GM10266 (cell line): ENCODE measurements around the gene CRADD.
"Not testable (repeated sequence)": the region's sequence is repeated elsewhere in the genome, so short reads cannot be mapped to it uniquely, and the experiment has no call there.

ENCODE experiments used
- DNase-seq: peaks from one replicate; pipeline ENCODE4 v3.0.0; 2012; ENCODE audit errors: extremely low spot score
- TF ChIP-seq, protein P1 (sequence below): IDR thresholded peaks from 2 replicates; pipeline ENCODE4 v1.5.1; 2012; ENCODE audit warnings: mild to moderate bottlenecking, low read depth; ENCODE audit not compliant: control insufficient read depth, insufficient read depth; ENCODE audit errors: missing control alignments

CRADD gene

DNA sequence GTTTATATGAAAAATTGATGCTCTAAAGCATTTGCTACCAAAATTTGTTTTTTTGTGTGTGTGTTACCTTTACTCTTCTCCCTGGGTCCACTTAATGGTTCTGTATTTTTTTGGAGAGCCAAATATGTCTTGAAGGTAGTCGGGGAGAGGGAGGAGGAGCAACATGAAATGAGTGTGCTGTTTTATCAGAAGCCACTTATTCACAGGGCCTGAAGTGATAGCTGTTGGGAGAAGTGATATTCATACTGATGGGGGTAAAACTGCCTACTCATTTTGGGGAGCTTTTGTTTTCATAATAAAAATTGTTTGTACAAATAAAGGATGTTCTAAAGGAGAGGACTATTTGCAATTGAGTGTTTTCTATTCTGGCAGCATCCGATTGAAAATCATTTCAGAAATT is 29.2 kb downstream of the CRADD start:
- DNase-seq = no peak
- TF ChIP-seq, protein P1, sequence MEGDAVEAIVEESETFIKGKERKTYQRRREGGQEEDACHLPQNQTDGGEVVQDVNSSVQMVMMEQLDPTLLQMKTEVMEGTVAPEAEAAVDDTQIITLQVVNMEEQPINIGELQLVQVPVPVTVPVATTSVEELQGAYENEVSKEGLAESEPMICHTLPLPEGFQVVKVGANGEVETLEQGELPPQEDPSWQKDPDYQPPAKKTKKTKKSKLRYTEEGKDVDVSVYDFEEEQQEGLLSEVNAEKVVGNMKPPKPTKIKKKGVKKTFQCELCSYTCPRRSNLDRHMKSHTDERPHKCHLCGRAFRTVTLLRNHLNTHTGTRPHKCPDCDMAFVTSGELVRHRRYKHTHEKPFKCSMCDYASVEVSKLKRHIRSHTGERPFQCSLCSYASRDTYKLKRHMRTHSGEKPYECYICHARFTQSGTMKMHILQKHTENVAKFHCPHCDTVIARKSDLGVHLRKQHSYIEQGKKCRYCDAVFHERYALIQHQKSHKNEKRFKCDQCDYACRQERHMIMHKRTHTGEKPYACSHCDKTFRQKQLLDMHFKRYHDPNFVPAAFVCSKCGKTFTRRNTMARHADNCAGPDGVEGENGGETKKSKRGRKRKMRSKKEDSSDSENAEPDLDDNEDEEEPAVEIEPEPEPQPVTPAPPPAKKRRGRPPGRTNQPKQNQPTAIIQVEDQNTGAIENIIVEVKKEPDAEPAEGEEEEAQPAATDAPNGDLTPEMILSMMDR = no peak

DNA sequence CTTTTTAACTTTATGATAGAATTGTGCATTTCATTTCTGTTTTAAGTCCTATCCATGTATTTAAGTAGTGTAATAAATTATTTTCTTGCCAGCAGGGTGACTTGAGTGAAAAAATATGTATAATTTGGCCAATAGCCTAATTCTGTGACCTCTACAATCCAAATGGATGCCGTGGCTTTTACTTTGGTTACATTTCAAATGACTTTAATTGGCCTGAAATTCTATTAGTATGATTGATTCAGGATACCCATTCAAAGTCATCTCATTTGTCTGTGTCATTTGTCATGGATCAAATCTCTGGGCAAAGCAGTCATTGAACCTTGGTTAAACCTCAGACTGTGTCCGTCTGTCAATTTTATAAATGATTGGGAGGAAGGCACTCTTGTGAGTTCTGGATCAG is 29.6 kb downstream of the CRADD start:
- no peak for DNase-seq
- TF ChIP-seq, protein P1 = no peak

DNA sequence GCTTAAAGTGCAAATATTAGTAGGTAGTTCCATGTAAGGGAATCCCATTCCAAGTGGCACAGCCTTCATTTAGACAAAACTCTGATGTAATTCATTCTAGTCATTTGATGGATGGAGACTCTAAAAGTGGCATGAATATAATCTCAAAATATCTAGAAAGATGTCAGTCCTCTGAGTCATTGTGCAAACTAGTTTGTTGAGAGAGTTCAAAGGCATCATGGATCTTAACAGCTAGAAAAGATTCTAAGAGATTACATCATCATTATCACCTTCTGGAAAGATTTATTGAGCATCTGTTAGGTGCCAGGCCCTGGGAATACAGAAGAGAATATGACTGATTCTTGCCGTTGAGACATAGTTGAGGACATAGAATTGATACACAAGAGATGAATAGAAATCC is 30.7 kb downstream of the CRADD start:
- TF ChIP-seq, protein P1 = no peak
- DNase-seq = no peak

DNA sequence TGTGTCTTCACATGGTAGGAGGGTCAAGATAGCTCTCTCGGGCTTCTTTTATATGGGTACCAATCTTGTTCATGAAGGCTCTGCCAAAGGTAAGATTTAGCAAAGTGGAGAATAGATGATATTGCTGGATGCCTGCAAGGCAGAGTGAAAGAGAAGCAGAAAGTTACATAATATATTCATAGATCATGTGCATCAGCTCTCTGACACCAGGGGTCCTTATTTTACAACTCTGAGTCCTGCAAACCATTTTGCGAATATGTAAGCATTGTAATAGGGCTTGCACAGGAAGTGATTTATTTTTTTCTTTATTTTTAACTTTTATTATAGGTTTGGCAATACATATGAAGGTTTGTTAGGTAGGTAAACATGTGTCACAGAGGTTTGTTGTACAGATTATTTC is 31.8 kb downstream of the CRADD start:
- DNase-seq = no peak
- TF ChIP-seq, protein P1 = no peak

DNA sequence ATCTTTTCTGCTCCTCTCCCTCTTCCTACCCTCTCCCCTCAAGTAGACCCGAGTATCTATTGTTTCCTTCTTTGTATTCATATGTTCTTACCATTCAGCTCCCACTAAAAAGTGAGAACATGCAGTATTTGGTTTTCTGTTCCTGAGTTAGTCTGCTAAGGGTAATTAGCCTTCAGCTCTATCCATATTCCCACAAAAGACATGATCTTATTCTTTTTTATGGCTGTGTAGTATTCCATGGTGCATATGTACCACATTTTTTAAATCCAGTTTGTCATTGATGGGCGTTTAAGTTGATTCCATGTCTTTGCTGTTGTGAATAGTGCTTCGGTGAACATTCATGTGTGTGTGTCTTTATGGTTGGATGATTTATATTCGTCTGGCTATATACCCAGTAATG is 32.2 kb downstream of the CRADD start:
- DNase-seq = no peak

DNA sequence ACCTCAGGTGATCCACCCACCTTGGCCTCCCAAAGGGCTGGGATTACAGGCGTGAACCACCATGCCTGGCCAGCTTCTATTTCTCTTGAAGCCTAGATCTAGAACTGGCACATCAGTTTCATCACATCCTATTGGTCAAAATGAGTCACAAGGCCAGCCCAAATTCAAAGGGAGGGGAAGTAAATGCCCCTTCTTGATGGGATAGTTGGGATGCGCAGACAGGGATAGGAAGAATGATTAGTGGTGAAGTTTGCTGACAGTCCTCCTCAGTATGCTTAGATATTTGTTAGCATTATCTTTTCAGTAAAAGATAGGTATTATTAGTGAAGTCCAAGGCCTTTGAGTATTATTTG is 33.4 kb downstream of the CRADD start:
- no peak for DNase-seq
- TF ChIP-seq, protein P1 = no peak

More for the DNA sequence above, 32.2 kb downstream of the CRADD start:
- TF ChIP-seq, protein P1 = no peak

DNA sequence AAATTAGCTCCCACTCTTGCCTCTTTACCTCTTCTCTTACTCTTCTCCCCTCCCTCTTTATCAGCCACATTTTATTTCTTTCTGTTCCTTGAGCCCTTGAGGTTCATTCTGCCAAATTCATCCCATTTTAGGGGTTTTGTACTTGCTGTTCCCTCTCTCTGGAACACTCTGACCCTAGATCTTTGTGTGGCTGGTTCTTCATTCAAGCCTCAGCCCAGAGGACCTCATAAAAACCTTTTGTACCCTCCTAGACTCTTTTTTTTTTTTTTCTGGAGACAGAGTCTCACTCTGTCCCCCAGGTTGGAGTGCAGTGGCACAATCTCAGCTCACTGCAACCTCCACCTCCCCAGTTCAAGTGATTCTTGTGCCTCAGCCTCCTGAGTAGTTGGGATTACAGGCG is 34.3 kb downstream of the CRADD start:
- not testable (repeated sequence) for DNase-seq

DNA sequence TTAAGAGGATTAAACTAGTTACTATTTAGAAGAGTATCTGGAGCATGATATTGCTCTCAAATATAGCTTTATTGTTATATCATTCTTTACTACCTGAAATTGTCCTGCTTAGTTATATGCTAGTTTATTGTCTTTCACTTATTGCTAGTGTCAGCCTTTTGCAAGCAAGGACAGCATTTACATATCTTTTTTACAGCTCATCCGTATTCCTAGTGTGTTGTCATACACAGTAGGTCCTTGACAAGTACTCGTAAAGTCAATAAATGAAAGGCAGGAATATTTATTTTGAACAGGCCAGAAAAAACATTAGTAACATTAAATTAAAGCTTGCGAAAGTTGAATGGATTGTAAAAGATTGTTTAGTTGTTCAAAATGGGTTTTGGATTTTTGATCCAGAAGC is 35.0 kb downstream of the CRADD start:
- DNase-seq = no peak
- TF ChIP-seq, protein P1 = no peak
